GM19035 (cell line): ENCODE results near the gene TRMT2A.
"Not testable (repeated sequence)": the region's sequence is repeated elsewhere in the genome, so short reads cannot be mapped to it uniquely, and the experiment has no call there.

Source experiments
- ATAC-seq: cut with Tn5 transposase; IDR thresholded peaks from one replicate; pipeline ENCODE4 v1.9.1; 2021; ENCODE audit not compliant: unreplicated experiment

Gene TRMT2A

DNA sequence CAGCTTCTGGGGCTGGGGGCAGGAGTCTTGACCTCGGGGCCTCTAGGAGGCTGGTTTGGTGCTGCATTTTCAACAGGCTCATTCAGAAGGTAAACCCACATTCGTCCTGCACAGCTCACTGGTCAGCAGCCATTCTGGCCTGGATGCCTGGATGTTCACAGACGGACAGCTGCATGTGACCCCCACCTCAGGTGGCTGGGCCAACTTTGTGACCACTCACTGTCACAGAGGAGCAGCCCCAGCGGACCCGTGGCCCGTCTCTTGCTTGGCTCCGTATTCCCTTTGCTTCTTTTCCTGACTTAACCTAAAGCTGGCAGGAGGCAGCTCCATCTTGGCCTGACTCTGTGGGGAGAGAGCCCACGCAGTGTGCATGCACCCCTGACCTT is 28.8 kb downstream of the TRMT2A start:
- no peak for ATAC-seq

DNA sequence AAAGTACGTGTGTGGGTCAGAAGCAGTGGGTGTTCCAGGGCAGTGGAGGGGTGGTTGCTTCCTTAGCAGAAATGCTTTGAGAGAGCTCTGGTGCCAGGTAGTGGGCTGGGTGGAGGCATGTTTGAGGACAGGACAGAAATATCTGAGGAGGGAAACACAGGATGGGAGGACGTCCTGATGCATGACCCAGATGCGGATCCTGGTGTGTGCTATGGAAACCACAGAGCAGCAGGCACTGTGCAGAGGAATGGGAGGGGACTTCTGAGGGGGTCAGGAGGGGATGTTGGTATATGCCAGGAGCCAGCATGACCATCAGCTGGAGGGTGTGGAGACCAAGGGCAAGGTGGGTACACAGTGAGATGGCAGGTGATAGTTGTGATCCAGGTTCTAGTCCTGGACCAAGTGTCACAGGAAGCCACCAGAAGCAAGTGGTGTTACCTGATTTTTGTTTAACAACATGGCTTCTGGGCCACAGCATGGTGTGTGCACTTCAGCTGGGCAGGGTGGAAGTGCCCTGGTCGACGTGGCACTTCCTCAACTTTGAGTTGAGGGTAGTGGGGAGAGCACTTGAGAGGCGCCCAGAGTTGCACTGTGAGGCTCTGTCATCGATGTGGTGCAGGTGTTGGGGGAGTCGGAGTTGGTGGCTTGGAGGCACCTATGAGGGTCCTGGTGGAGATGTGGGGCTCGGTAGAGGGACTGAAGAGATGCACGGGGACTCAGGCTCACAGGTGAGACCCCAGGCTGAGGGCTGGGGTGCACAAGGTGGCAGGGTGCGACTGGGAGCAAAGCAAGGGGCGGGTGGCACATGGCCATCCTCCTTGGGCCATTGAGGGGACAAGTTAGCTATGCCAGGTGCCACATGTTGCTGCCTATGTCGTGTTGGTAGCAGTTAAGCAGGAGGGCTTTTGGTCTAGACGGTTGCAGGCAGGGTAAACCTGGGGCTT is 29.4 kb downstream of the TRMT2A start:
- no peak for ATAC-seq

GRCh38 chr22:20086763-20087162 is 30.3 kb downstream of the TRMT2A start:
- no peak for ATAC-seq

GRCh38 chr22:20086101-20086599 is 30.9 kb downstream of the TRMT2A start:
- ATAC-seq, result no peak

- no peak for ATAC-seq
Measured at GRCh38 chr22:20085651-20086050, 31.4 kb downstream of the TRMT2A start.

- ATAC-seq, result no peak
Measured at GRCh38 chr22:20084547-20085413, 32.2 kb downstream of the TRMT2A start.

DNA sequence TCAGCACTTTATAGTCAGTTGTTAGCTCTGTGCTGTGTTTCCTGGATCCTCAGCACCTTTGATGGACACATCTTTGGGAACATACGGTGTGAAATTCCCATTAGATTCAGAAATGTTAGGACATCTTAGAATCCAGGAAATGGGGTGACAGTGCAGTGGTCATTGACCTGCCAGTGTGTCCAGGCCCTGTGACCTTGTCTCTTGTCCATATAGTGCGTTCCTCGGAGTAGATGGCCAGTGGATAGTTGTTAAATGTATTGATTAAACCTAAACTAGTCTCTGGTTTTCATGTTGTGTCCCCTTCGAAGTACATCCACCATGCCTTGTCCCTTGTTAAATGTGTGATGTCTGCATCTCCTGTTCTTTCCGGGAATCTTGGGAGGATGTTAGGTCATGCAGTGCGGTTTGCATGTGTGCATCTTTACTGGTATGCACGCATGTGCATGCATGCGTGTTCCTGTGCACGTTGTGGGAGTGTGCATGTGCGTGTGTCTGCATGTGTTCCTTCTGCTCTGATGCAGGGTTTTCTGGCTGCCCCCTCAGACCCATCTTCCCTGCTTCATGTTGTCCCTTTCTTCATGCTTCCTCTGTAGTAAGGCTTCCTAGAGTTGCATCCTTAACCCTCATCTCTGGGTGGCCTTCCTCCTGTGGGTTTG is 33.0 kb downstream of the TRMT2A start:
- ATAC-seq, result no peak

DNA sequence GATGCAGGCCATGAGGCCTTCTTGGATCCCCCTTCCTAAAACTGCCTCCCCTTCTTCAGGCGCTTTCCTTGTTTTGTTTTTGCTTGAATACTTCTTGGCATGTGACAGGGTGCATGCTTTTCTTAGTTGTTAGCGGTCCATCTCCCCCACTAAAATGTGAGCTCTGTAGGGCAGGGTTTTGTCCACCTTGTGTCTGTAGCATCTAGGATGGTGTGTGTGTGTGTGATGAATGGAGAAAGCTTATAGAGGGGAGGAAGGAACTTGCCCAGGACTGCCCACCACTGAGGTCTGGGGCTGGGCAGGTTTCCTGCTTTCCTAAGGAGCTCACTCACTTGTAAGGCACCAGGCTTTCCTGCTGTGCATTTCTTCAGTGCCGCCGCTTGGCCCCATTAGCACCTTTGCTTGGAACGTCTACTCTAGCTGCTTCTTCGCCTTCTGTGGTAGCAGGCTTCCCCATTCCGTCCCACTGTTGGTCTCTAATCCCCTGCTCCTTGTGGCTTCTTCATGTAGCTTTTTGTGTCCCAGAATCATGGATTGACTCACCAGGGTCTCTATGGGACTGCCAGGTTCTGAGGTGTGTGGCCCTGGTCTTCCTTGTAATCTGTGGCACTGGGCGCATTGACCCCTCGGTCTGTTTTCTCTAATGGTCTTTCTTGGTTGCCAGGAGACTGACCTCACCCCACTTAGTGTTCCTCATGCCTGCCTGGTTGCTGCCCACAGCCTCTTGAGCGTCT is 33.7 kb downstream of the TRMT2A start:
- no peak for ATAC-seq

GRCh38 chr22:20080776-20081654 is 36.0 kb downstream of the TRMT2A start:
- peak; percentile 2 for ATAC-seq

DNA sequence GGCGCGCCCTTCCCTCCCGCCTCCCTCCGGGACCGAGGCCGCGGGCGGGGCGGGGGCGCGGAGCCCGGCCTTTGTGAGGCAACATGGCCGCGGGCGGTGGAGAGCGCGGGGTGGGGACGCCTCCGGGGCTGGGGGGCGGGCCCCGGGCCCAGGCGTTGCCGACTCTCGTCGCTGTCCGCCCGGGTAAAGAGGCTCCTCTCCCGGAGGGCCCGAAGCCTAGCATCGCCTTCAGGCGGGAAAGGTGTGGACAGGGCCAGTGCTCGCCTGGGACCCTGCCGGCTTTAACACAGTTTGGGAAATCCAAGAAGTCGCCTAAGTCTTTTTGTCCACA is 36.6 kb downstream of the TRMT2A start:
- ATAC-seq, result peak; percentile 61

DNA sequence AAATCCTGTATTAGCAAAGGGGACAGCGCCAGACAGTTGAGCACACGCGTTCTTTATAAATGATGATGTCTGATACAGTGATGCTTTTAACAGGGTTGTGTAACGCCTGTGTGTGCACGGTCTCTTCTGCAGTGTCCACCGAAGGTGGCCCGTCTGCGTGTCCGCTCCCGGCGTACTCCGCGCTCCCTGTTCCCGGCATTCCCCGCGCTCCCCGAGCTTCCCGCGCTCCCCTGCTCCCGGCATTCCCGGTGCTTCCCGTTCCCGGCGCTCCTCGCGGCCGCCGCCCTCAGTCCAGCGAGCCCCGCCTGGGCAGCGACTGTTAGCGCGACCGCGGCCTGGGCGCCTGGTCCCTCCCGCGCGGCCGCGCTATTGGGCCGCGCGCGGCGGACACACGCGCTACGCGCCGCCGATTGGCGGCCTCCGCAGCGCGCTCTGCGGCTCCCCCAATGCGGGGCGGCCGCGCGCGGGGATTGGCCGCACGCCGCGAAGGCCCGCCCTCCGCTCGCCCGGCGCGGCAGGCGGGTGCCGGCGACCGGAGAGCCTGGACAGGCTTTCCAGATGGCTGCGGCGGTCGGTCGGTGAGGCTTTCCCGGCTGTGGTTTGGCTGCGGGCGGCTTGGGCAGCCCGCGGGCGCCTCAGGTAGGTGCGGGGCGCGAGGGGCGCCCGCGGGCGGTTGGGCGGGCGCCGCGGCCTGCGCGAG is 37.1 kb downstream of the TRMT2A start, which contains the start of gene DGCR8:
Gene DGCR8 (plus strand): TSS at position 497 of the 700 bp plus-strand sequence. CDS start 5,723 bp downstream, outside the sequence.
- ATAC-seq, result peak; percentile 81

DNA sequence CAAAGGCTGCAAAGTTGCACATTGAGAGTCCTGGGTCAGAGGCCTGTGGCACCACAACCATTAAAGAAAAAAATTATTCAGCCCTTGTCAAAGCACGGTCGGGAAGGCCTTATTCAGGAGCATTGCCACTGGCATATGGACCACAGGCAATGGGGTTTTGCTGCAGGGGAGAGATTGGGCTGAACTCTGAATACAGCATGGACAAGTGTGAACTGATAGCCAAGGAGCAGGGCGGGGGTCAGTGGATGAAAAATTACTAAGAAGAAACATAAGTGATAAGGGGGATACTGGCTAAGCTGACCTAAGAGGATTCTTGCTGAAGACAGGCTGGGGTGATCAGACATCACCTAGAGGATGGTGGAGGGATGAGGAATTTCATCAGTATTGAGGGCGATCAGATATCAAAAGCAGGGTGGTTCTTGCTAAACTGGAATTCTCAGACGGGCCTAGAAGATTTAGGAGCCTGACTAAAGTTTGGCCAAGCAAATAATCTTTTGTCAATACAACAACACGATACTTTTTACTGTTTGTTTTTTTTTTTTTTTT is 40.3 kb downstream of the TRMT2A start:
- ATAC-seq, result no peak

GRCh38 chr22:20071524-20071972 is 45.5 kb downstream of the TRMT2A start:
- ATAC-seq, result no peak

GRCh38 chr22:20069331-20070042 is 47.5 kb downstream of the TRMT2A start:
- no peak for ATAC-seq

DNA sequence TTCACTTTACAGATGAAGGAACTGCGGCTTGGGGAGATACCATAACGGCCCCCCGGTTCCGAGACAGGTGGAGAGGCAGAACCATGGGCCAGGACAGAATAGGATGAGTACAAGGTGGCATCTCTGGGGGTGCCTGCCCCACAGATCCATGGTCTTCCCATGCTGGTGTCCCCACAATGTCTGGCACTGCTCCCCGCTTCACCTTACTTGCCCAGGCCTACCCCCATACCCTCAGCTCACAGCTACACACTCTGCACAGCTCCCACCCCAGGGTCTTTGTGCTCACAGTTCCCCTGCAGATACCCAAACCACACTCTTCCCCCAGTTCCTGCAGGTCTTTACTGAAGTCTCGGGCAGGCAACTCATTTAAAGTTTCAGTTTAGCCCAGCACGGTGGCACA is 48.4 kb downstream of the TRMT2A start:
- no peak for ATAC-seq

- not testable (repeated sequence) for ATAC-seq
Measured at GRCh38 chr22:20067384-20067682, 49.7 kb downstream of the TRMT2A start.

GRCh38 chr22:20066617-20067383 is 50.2 kb downstream of the TRMT2A start:
- ATAC-seq, result no peak
